Thyroid gland (tissue), 4 donors: ENCODE data around the gene RABIF.
"Not testable (repeated sequence)": the region's sequence is repeated elsewhere in the genome, so short reads cannot be mapped to it uniquely, and the experiment has no call there.

Source experiments
- POLR2A ChIP-seq, 2 donors: fragments of 450-650 bp; IDR thresholded peaks; one replicate each; pipeline ENCODE4 v1.6.1; 2017; ENCODE audit warnings: antibody characterized with exemption in 2 of 2, mild to moderate bottlenecking in 2 of 2, moderate library complexity in 1 of 2
- TF ChIP-seq, protein P1 (sequence below), 6 experiments: fragments of 200-600 bp in 3 of 6; fragments of 450-650 bp in 3 of 6; sonication (generic) in 3 of 6; IDR thresholded peaks; one replicate each; pipeline ENCODE4 v1.5.1; 2016 to 2019; ENCODE audit warnings: antibody characterized with exemption in 6 of 6, mild to moderate bottlenecking in 2 of 6, inconsistent platforms in 1 of 6, moderate library complexity in 1 of 6

DNA sequence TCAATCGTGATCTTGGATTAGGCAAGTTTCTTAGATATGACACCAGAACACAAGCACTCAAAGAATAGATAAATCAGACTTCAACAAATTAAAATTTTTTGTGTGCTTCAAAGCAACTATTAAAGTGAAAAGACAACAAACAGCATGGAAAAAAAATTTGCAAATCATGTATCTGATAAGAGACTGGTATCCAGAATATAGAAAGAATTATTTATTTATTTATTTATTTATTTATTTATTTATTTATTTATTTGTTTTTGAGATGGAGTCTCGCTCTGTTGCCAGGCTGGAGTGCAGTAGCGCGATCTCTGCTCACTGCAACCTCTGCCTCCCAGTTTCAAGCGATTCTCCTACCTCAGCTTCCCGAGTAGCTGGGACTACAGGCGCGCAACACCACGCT lies 59.7 kb downstream of the RABIF start:
- not testable (repeated sequence) for TF ChIP-seq POLR2A (IDR thresholded peaks at IDR 0.05)
- TF ChIP-seq, protein P1, sequence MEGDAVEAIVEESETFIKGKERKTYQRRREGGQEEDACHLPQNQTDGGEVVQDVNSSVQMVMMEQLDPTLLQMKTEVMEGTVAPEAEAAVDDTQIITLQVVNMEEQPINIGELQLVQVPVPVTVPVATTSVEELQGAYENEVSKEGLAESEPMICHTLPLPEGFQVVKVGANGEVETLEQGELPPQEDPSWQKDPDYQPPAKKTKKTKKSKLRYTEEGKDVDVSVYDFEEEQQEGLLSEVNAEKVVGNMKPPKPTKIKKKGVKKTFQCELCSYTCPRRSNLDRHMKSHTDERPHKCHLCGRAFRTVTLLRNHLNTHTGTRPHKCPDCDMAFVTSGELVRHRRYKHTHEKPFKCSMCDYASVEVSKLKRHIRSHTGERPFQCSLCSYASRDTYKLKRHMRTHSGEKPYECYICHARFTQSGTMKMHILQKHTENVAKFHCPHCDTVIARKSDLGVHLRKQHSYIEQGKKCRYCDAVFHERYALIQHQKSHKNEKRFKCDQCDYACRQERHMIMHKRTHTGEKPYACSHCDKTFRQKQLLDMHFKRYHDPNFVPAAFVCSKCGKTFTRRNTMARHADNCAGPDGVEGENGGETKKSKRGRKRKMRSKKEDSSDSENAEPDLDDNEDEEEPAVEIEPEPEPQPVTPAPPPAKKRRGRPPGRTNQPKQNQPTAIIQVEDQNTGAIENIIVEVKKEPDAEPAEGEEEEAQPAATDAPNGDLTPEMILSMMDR (IDR thresholded peaks at IDR 0.05) = not testable (repeated sequence)
